Measurements from ENCODE around the gene KDM4C.

The KDM4C gene

GRCh38 chr9:6715755-6716643 is 41.8 kb upstream of the KDM4C start:
- Histone ChIP-seq H3K4me3 (replicated peaks; ENCODE audit: low read depth, low read length) (peak overlapping the region; percentile 84), H3K36me3 (ENCODE audit: control insufficient read depth, insufficient read depth, low read length) (no peaks in the 10 kb centered on the region; the same call in 1 of the 2 replicates), H3K27me3 (replicated peaks; ENCODE audit: control insufficient read depth, insufficient read depth, low read length) (no peaks in the 10 kb centered on the region)
- DNase-seq (ENCODE audit: extremely low read depth, insufficient read length), result peak; percentile 92
- TF ChIP-seq CTCF (IDR thresholded peaks at IDR 0.05; ENCODE audit: insufficient read depth, low read length, poor library complexity, severe bottlenecking), result no peak

DNA sequence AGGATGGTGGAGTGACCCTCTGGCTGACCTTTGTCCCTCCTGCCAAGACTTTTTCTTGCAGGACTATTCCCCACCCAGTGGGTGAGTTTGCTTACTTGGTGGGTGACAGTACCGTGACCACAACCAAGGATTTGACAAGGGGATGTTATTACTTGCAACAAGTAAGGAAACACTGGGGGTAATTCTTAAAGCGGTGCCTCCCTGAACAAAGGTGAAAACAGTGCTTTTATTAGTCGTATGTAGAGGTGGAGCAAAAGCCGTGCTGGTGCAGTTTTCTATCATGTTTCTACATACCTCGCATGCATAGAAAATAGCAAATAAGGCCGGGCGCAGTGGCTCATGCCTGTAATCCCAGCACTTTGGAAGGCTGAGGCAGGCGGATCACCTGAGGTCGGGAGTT is 41.0 kb upstream of the KDM4C start:
- Histone ChIP-seq H3K4me3 (replicated peaks; ENCODE audit: low read depth, low read length) (peak overlapping the region; percentile 84), H3K36me3 (ENCODE audit: control insufficient read depth, insufficient read depth, low read length) (no peaks in the 10 kb centered on the region; the same call in 1 of the 2 replicates), H3K27me3 (replicated peaks; ENCODE audit: control insufficient read depth, insufficient read depth, low read length) (no peaks in the 10 kb centered on the region)
- TF ChIP-seq CTCF (IDR thresholded peaks at IDR 0.05; ENCODE audit: insufficient read depth, low read length, poor library complexity, severe bottlenecking), result no peak
- DNase-seq (ENCODE audit: extremely low read depth, insufficient read length), result no peak

DNA sequence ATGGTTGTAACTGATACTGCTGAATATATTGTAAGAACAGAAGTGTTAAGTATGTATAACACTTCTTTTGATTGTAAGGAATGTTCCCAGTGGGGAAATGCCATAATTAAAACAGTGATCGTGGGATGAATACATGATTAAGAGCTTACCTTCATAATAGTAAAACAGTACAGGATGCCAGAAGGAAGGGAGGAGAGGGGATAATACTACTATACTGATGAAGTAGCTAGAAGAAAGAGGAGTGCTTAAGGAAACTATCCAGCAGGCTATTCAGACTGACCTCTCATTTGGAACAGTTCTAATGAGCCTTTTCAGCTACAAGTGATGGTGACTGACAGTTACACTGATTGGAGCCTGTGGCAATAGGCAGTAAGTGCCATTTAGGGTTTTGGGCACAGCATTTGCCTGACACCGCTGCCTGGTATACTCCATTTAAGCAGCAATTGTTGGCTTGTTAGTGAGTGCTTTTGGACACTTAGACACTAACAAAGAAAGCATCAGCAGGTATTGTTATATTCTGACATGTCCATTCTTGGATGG is 33.8 kb upstream of the KDM4C start:
- Histone ChIP-seq H3K4me3 (replicated peaks; ENCODE audit: low read depth, low read length) (no peak overlapping the region), H3K27me3 (replicated peaks; ENCODE audit: control insufficient read depth, insufficient read depth, low read length) (no peaks in the 10 kb centered on the region), H3K36me3 (ENCODE audit: control insufficient read depth, insufficient read depth, low read length) (no peaks in the 10 kb centered on the region)
- TF ChIP-seq CTCF (IDR thresholded peaks at IDR 0.05; ENCODE audit: insufficient read depth, low read length, poor library complexity, severe bottlenecking), result no peak
- DNase-seq (ENCODE audit: extremely low read depth, insufficient read length), result no peak

DNA sequence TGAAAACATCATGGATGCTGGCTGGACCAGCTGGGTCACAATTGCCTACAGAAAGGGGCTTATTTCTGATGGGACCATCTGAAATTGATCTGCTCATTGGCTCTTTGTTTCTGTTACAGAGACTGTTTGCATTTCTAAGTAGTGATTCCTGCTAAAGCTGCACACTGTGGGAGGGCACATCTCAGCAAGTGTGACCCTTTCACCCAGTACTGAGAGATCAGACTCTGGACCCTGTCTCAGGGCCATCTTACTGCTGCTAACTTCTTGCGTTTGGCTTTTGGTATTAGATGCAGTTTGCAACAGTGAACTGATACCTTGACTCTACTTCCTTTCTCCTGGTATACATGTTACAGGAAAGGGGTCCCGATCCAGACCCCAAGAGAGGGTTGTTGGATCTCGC is 24.5 kb upstream of the KDM4C start:
- TF ChIP-seq CTCF (IDR thresholded peaks at IDR 0.05; ENCODE audit: insufficient read depth, low read length, poor library complexity, severe bottlenecking), result no peak
- no peaks in the 10 kb centered on the region for H3K36me3 ChIP-seq (ENCODE audit: control insufficient read depth, insufficient read depth, low read length)
- no peak overlapping the region for H3K4me3 ChIP-seq (replicated peaks; ENCODE audit: low read depth, low read length)
- no peaks in the 10 kb centered on the region for H3K27me3 ChIP-seq (replicated peaks; ENCODE audit: control insufficient read depth, insufficient read depth, low read length)
- no peak for DNase-seq (ENCODE audit: extremely low read depth, insufficient read length)

- no peak overlapping the region for H3K4me3 ChIP-seq (replicated peaks; ENCODE audit: low read depth, low read length)
- TF ChIP-seq CTCF (IDR thresholded peaks at IDR 0.05; ENCODE audit: insufficient read depth, low read length, poor library complexity, severe bottlenecking), result no peak
- no peaks in the 10 kb centered on the region for H3K36me3 ChIP-seq (ENCODE audit: control insufficient read depth, insufficient read depth, low read length)
- no peak for DNase-seq (ENCODE audit: extremely low read depth, insufficient read length)
- no peaks in the 10 kb centered on the region for H3K27me3 ChIP-seq (replicated peaks; ENCODE audit: control insufficient read depth, insufficient read depth, low read length)
These were observed 23.9 kb upstream of the KDM4C start for GRCh38 chr9:6733831-6734230.

Data from GM06990 (cell line).